ENCODE data around the gene CACNB4. TPM values are rescaled to one million over a fixed set of nuclear protein-coding genes. Genes with fewer than 3 reads are reported as not detected.

CACNB4 gene
- total and polyA plus RNA-seq, 2 of the 4 experiments (the other 2 are of a cell fraction) = 0.12 to 0.36 TPM

GRCh38 chr2:151815821-151816489, 282.9 kb downstream of the CACNB4 start:
- Histone ChIP-seq H2AFZ (replicated peaks; ENCODE audit: low read length, poor library complexity) (no peak overlapping the region), H3K18ac (ENCODE audit: low read depth, low read length) (no peak overlapping the region), H2BK120ac (ENCODE audit: low read depth, low read length) (no peak overlapping the region), H2AK5ac (ENCODE audit: low read depth, low read length) (no peak overlapping the region), H4K5ac (ENCODE audit: low read depth, low read length) (no peak overlapping the region), H3K9me3 (ENCODE audit: control insufficient read depth, insufficient read depth, low read length) (no peaks in the 10 kb centered on the region), H4K20me1 (ENCODE audit: insufficient read depth, low read length) (peaks cover 29% of the 10 kb centered on the region; the same call in 1 of the 2 replicates), H2AK9ac (replicated peaks; ENCODE audit: low read depth, low read length, poor library complexity) (no peak overlapping the region), H2BK20ac (ENCODE audit: low read depth, low read length) (no peak overlapping the region), H3K27me3 (ENCODE audit: control insufficient read depth, insufficient read depth, low read length) (no peaks in the 10 kb centered on the region), H2BK5ac (ENCODE audit: low read depth, low read length, poor library complexity, severe bottlenecking) (no peak overlapping the region), H3K79me1 (ENCODE audit: low read depth in 1 of 2, low read length in 2 of 2) (peaks cover 21 to 41% of the 10 kb centered on the region in 2 experiments), H3K27ac (ENCODE audit: insufficient read depth, low read length) (no peak overlapping the region), H3K23ac (ENCODE audit: low read depth, low read length) (no peak overlapping the region), H3K36me3 (ENCODE audit: control insufficient read depth, insufficient read depth, low read length) (peaks cover 12% of the 10 kb centered on the region), H3K9ac (ENCODE audit: low read depth, low read length) (no peak overlapping the region), H3K4me2 (ENCODE audit: low read depth, low read length) (no peak overlapping the region), H3K4me1 (ENCODE audit: control insufficient read depth, insufficient read depth, low read length) (no peaks in the 10 kb centered on the region), H3K4me3 (ENCODE audit: insufficient read depth, low read depth, low read length) (no peak overlapping the region), H3K14ac (replicated peaks; ENCODE audit: low read depth, low read length) (no peak overlapping the region), H3K9me1 (ENCODE audit: insufficient read depth, low read length) (no peaks in the 10 kb centered on the region), H2BK15ac (ENCODE audit: low read depth, low read length) (no peak overlapping the region), H3K4ac (ENCODE audit: low read depth, low read length) (no peak overlapping the region), H3K56ac (ENCODE audit: extremely low read depth, insufficient read depth, low read length) (no peak overlapping the region), H4K91ac (ENCODE audit: insufficient read depth, low read depth, low read length) (no peak overlapping the region), H4K8ac (ENCODE audit: low read depth in 2 of 2, low read length in 2 of 2) (no peak overlapping the region)
- ChIA-PET CTCF (no interaction called here), POLR2A (ENCODE audit: unreplicated experiment) (interaction anchor here (0.6 kb wide), 1 partner anchor 516 kb away, joined by 4 read pairs; no protein-coding TSS in a partner anchor)
- TF ChIP-seq POLR2A (IDR thresholded peaks at IDR 0.05; ENCODE audit: low read depth, low read length) (no peak), ELK1 (IDR thresholded peaks at IDR 0.05; ENCODE audit: borderline replicate concordance, low read depth, low read length) (no peak), CHD1 (IDR thresholded peaks at IDR 0.05; ENCODE audit: low read depth, low read length) (no peak), CEBPB (IDR thresholded peaks at IDR 0.05; ENCODE audit: low read depth, low read length) (no peak), MAZ (IDR thresholded peaks at IDR 0.05; ENCODE audit: borderline replicate concordance, low read depth, low read length) (no peak), CTCF (conservative IDR thresholded peaks at IDR 0.05; ENCODE audit: low read depth, low read length) (no peak), BHLHE40 (IDR thresholded peaks at IDR 0.05; ENCODE audit: low read depth, low read length) (no peak), RFX5 (IDR thresholded peaks at IDR 0.05; ENCODE audit: low read depth, low read length) (no peak)
- 70% methylated on average over 2 of the region's 9 CpGs; no CpG with 5 or more reads in 1 of the 2 experiments for WGBS, 2 experiments (ENCODE audit: extremely low coverage in 2 of 2, insufficient read length in 1 of 2)
- ATAC-seq (ENCODE audit: low read depth) = no peak
- BruUV-seq (replicated peaks) = no TSS peak
- in situ Hi-C loops (cut with MboI; ENCODE audit: low sequenced_read_pairs) (no loop called here), intact Hi-C loops (cut with micrococcal nuclease) (no loop called here), dilution Hi-C loops (cut with HindIII; ENCODE audit: low sequenced_read_pairs, unreplicated experiment) (no loop called here)
- no peak for DNase-seq
